ENCODE measurements around the gene LPAR6. TPM values are rescaled to one million over a fixed set of nuclear protein-coding genes. Genes with fewer than 3 reads are reported as not detected.
A peak's percentile ranks its signal among the peaks of the same experiment; 100 is the strongest.

Gene LPAR6
- total RNA-seq, 1 donor: 16.4 TPM

- DNase-seq (ENCODE audit: low read depth): no peak
- TF ChIP-seq, protein P1, sequence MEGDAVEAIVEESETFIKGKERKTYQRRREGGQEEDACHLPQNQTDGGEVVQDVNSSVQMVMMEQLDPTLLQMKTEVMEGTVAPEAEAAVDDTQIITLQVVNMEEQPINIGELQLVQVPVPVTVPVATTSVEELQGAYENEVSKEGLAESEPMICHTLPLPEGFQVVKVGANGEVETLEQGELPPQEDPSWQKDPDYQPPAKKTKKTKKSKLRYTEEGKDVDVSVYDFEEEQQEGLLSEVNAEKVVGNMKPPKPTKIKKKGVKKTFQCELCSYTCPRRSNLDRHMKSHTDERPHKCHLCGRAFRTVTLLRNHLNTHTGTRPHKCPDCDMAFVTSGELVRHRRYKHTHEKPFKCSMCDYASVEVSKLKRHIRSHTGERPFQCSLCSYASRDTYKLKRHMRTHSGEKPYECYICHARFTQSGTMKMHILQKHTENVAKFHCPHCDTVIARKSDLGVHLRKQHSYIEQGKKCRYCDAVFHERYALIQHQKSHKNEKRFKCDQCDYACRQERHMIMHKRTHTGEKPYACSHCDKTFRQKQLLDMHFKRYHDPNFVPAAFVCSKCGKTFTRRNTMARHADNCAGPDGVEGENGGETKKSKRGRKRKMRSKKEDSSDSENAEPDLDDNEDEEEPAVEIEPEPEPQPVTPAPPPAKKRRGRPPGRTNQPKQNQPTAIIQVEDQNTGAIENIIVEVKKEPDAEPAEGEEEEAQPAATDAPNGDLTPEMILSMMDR (IDR thresholded peaks at IDR 0.05; ENCODE audit: insufficient read depth, low read depth, low read length): no peak
- H3K4me3 ChIP-seq (ENCODE audit: low read depth, low read length): no peak overlapping the region
Observed at GRCh38 chr13:48404952-48405351, 8.0 kb downstream of the LPAR6 start.

DNA sequence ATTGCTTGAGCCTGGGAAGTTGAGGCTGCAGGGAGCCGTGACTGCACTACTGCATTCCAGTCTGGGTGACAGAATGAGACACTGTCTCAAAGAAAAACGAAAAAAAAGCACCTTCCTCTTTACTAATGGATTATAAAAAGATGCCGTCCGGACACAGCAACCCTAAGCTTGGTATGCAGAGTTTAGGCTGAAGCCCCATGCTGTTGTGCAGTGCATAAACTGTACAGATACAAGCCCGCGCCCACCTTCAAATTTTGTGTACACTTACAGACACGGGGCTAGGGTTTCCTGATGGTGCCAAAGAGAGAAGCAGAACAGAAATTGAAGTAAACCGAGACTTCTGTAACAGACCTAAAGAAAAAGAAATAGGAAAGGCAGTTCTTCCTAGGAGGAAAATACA lies 9.0 kb downstream of the LPAR6 start:
- TF ChIP-seq, protein P1 (IDR thresholded peaks at IDR 0.05; ENCODE audit: insufficient read depth, low read depth, low read length): no peak
- no peak overlapping the region for H3K4me3 ChIP-seq (ENCODE audit: low read depth, low read length)
- DNase-seq (ENCODE audit: low read depth): no peak

GRCh38 chr13:48403151-48403631 lies 9.7 kb downstream of the LPAR6 start:
- peak overlapping the region; percentile 10 for H3K4me3 ChIP-seq (ENCODE audit: low read depth, low read length)
- peak; percentile 64 for DNase-seq (ENCODE audit: low read depth)
- TF ChIP-seq, protein P1 (IDR thresholded peaks at IDR 0.05; ENCODE audit: insufficient read depth, low read depth, low read length): no peak

DNA sequence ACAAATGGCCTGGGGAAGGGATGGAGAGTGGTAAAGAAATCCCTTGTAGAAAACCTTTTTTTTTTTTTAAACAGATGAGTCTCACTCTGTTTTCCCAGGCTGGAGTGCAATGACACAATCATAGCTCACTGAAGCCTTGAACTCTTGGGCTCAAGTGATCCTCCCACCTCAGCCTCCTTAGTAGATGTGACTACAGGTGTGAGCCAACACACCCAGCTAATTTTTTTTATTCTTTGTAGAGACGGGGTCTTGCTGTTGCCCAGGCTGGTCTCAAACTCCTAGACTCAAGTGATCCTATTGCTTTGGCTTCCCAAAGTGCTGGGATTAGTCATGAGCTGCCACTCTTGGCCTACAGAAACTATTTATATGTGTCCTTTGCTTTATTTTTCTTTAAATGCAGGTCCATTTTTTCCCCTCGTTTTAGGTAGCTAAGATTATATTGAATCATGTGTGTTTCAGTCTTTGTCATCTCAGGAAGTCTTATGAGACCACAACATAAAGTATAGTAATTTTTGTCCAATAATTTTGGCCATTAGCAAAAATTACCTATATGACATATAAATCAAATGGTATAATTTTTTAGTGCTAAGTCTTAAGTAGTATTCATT lies 10.5 kb downstream of the LPAR6 start:
- TF ChIP-seq, protein P1 (IDR thresholded peaks at IDR 0.05; ENCODE audit: insufficient read depth, low read depth, low read length): no peak
- no peak overlapping the region for H3K4me3 ChIP-seq (ENCODE audit: low read depth, low read length)
- no peak for DNase-seq (ENCODE audit: low read depth)

- DNase-seq (ENCODE audit: low read depth): peak; percentile 37
- TF ChIP-seq, protein P1 (IDR thresholded peaks at IDR 0.05; ENCODE audit: insufficient read depth, low read depth, low read length): no peak
- H3K4me3 ChIP-seq (ENCODE audit: low read depth, low read length): no peak overlapping the region
Observed at GRCh38 chr13:48401480-48401879, 11.4 kb downstream of the LPAR6 start.

- H3K4me3 ChIP-seq (ENCODE audit: low read depth, low read length): no peak overlapping the region
- TF ChIP-seq, protein P1 (IDR thresholded peaks at IDR 0.05; ENCODE audit: insufficient read depth, low read depth, low read length): no peak
- DNase-seq (ENCODE audit: low read depth): peak; percentile 68
Observed at GRCh38 chr13:48400850-48401291, 12.0 kb downstream of the LPAR6 start.
